Keratinocyte (primary cell): ENCODE measurements around the gene GAL3ST2. TPM values are rescaled to one million over a fixed set of nuclear protein-coding genes. Genes with fewer than 3 reads are reported as not detected.

Experiments
- DNase-seq: peaks from one replicate; pipeline ENCODE4 v3.0.0-alpha.2; 2011; ENCODE audit warnings: low read depth, missing footprints, low spot score
- FAIRE-seq: peaks from 2 replicates; lab custom pipeline; 2011; peaks lifted over from hg19 to GRCh38; lab: Jason Lieb, UNC
- H2AFZ ChIP-seq: 2 replicates; pipeline ENCODE4 v1.6.0; 2012; ENCODE audit warnings: low read length, control low read depth, inconsistent platforms; ENCODE audit not compliant: control insufficient read depth
- H3K27ac ChIP-seq: 2 replicates; pipeline ENCODE4 v1.5.1; 2011; ENCODE audit warnings: low read length; ENCODE audit not compliant: control insufficient read depth, insufficient read depth
- H3K27me3 ChIP-seq: 3 replicates; pipeline ENCODE4 v1.6.0; 2011; ENCODE audit warnings: low read length; ENCODE audit not compliant: control insufficient read depth, insufficient read depth; ENCODE audit errors: extremely low read depth
- H3K36me3 ChIP-seq, 2 experiments: 2 replicates in 1 of 2; 3 replicates in 1 of 2; pipeline ENCODE4 v1.5.1; 2011; ENCODE audit warnings: low read length in 2 of 2, mild to moderate bottlenecking in 1 of 2; ENCODE audit not compliant: control insufficient read depth in 2 of 2, insufficient read depth in 2 of 2; ENCODE audit errors: extremely low read depth in 1 of 2
- H3K4me1 ChIP-seq: 3 replicates; pipeline ENCODE4 v1.5.1; 2011; ENCODE audit warnings: low read length; ENCODE audit not compliant: control insufficient read depth, insufficient read depth; ENCODE audit errors: extremely low read depth
- H3K4me2 ChIP-seq: 3 replicates; pipeline ENCODE4 v1.6.0; 2011; ENCODE audit warnings: low read depth, low read length; ENCODE audit not compliant: control insufficient read depth, insufficient read depth; ENCODE audit errors: extremely low read depth
- H3K4me3 ChIP-seq, 3 experiments: fragments of 200-600 bp in 1 of 3; sonication (generic) in 1 of 3; 2 replicates in 2 of 3; 3 replicates in 1 of 3; pipeline ENCODE4 v1.5.1; 2011 to 2016; ENCODE audit warnings: low read length in 3 of 3, mild to moderate bottlenecking in 3 of 3, control low read depth in 2 of 3, inconsistent platforms in 1 of 3, low read depth in 1 of 3, mixed read lengths in 1 of 3, mixed run types in 1 of 3, moderate library complexity in 1 of 3; ENCODE audit not compliant: control insufficient read depth in 2 of 3, insufficient read depth in 2 of 3; ENCODE audit errors: extremely low read depth in 1 of 3
- H3K79me2 ChIP-seq: 2 replicates; pipeline ENCODE4 v1.6.0; 2012; ENCODE audit warnings: low read length; ENCODE audit not compliant: control insufficient read depth, insufficient read depth
- H3K9ac ChIP-seq: 3 replicates; pipeline ENCODE4 v1.6.0; 2011; ENCODE audit warnings: low read length; ENCODE audit not compliant: control insufficient read depth, insufficient read depth; ENCODE audit errors: extremely low read depth
- H3K9me1 ChIP-seq: 3 replicates; pipeline ENCODE4 v1.6.0; 2011; ENCODE audit warnings: low read length; ENCODE audit not compliant: control insufficient read depth, insufficient read depth; ENCODE audit errors: extremely low read depth
- H3K9me3 ChIP-seq: 2 replicates; pipeline ENCODE4 v1.5.1; 2012; ENCODE audit warnings: low read depth, low read length; ENCODE audit not compliant: control insufficient read depth
- H4K20me1 ChIP-seq: 3 replicates; pipeline ENCODE4 v1.6.0; 2011; ENCODE audit warnings: low read length; ENCODE audit not compliant: control insufficient read depth, insufficient read depth; ENCODE audit errors: extremely low read depth
- EZH2 ChIP-seq: IDR thresholded peaks from one replicate; pipeline ENCODE4 v1.6.1; 2012; ENCODE audit warnings: inconsistent platforms, mild to moderate bottlenecking, low read length, moderate library complexity
- dilution Hi-C: fragments of 300-500 bp; cut with MboI; formaldehyde crosslinking; loops from one replicate; pipeline ENCODE4 v1.7.0; 2020; ENCODE audit warnings: low sequenced_read_pairs; ENCODE audit not compliant: extremely low pct_ligation_motif_present
- polyA plus RNA-seq, 5 experiments: library from polyadenylated mRNA; depleted of rRNA in 3 of 5; stranded (reverse) in 3 of 5; stranded (forward) in 1 of 5; unstranded in 1 of 5; fragments of >200 nt; gene quantifications; 1 replicate in 1 of 5; 2 replicates in 3 of 5; 3 replicates in 1 of 5; pipeline versions ENCODE4 v1.2.1 to v1.2.3, GENCODE V29; 2011 to 2012; ENCODE audit warnings: missing spikeins in 2 of 5, low read depth in 1 of 5, low replicate concordance in 1 of 5
- TF ChIP-seq, protein P1 (sequence below), 3 experiments: IDR thresholded peaks in 1 of 3; conservative IDR thresholded peaks in 1 of 3; optimal IDR thresholded peaks in 1 of 3; 2 replicates in 2 of 3; 3 replicates in 1 of 3; pipeline versions ENCODE3 to v1.5.1; 2011; ENCODE audit warnings: low read length in 3 of 3, mild to moderate bottlenecking in 3 of 3, moderate library complexity in 2 of 3, control low read depth in 1 of 3, inconsistent platforms in 1 of 3; ENCODE audit not compliant: insufficient read depth in 2 of 3; ENCODE audit errors: extremely low read depth in 1 of 3

The GAL3ST2 gene
- polyA plus RNA-seq, 1 donor (not counting 4 experiments of a cell fraction or from before 2014, with no cell fraction given) = not detected

DNA sequence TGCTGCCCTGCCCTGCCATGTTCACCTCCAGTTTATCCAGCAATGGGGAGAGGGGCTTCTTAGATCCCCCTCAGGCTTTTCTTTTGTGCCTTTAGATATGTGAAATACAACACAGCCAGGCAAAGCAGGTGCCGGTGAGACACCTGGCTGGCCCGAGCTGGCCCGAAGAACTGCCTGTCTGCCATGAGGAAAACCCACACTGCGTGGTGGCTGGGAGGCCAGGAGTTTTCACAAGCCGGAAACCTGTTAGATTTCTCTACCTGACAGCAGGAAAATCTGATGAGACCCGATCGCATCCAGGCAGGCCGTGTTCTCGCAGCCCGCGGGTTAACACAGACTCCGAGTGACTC lies 5.7 kb upstream of the GAL3ST2 start:
- FAIRE-seq (no peak), DNase-seq (no peak)
- Histone ChIP-seq H3K27ac (no peak overlapping the region), H3K36me3 (no peaks in the 10 kb centered on the region), H3K4me1 (peaks cover 8% of the 10 kb centered on the region), H4K20me1 (no peaks in the 10 kb centered on the region), H2AFZ (no peak overlapping the region), H3K79me2 (no peaks in the 10 kb centered on the region), H3K9ac (no peak overlapping the region), H3K4me2 (no peak overlapping the region), H3K27me3 (peaks cover 36% of the 10 kb centered on the region), H3K9me1 (no peaks in the 10 kb centered on the region), H3K4me3 (no peak overlapping the region), H3K9me3 (no peaks in the 10 kb centered on the region)
- TF ChIP-seq EZH2 = no peak
- TF ChIP-seq, protein P1, sequence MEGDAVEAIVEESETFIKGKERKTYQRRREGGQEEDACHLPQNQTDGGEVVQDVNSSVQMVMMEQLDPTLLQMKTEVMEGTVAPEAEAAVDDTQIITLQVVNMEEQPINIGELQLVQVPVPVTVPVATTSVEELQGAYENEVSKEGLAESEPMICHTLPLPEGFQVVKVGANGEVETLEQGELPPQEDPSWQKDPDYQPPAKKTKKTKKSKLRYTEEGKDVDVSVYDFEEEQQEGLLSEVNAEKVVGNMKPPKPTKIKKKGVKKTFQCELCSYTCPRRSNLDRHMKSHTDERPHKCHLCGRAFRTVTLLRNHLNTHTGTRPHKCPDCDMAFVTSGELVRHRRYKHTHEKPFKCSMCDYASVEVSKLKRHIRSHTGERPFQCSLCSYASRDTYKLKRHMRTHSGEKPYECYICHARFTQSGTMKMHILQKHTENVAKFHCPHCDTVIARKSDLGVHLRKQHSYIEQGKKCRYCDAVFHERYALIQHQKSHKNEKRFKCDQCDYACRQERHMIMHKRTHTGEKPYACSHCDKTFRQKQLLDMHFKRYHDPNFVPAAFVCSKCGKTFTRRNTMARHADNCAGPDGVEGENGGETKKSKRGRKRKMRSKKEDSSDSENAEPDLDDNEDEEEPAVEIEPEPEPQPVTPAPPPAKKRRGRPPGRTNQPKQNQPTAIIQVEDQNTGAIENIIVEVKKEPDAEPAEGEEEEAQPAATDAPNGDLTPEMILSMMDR (optimal IDR thresholded peaks at IDR 0.05 in 1 of 3, IDR thresholded peaks at IDR 0.05 in 1 of 3, conservative IDR thresholded peaks at IDR 0.05 in 1 of 3; ENCODE audit: extremely low read depth in 1 of 3, insufficient read depth in 2 of 3, low read length in 3 of 3) = no peak
- dilution Hi-C loops = no loop called here

DNA sequence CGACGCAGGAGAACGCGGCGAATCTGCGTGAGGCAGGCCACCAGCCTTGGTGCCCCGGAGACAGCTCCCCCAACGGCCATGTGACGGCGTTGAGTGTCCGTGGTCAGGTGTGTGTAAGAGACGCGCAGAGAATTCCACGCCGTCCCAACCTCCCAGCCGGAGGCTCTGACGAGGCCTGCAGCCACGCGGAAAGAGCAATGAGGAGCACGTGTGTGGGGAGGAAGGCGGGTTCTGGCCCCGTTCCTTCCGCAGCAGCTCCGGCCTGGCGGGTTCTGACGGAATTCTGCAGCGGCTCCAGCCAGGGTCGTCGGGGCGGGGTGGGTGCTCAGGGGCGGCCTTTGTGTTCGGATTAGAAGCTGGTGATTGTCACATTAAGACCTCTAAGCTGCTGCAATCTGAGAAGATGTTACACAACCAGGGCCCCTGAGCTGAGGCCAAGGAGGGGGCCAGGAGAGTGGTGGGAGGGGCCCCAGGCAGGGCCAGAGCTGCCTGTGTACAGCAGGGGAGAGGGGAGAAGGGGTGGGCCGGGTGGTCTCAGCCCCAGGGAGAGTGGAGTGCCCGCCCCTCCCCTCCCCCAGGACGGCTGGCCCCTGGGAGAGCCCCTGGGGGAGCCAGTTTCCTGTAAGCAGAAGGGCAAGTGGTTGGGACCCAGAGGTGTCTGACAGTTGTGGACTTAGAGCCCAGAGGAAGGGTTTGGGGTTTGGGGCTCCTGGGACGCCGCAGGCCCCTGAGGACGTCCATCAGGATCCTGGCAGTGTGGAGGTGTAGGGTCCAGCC lies 5.1 kb upstream of the GAL3ST2 start:
- no peak overlapping the region for H2AFZ ChIP-seq
- FAIRE-seq = no peak
- no peak for DNase-seq

More for the DNA sequence above, 5.1 kb upstream of the GAL3ST2 start:
- TF ChIP-seq EZH2 = no peak
- TF ChIP-seq, protein P1 (optimal IDR thresholded peaks at IDR 0.05 in 1 of 3, IDR thresholded peaks at IDR 0.05 in 1 of 3, conservative IDR thresholded peaks at IDR 0.05 in 1 of 3; ENCODE audit: extremely low read depth in 1 of 3, insufficient read depth in 2 of 3, low read length in 3 of 3) = no peak
- no peak overlapping the region for H3K4me3 ChIP-seq
- no peaks in the 10 kb centered on the region for H3K9me3 ChIP-seq
- H3K36me3 ChIP-seq = no peaks in the 10 kb centered on the region
- H3K79me2 ChIP-seq = no peaks in the 10 kb centered on the region
- no peak overlapping the region for H3K9ac ChIP-seq
- H3K4me1 ChIP-seq = peaks cover 8% of the 10 kb centered on the region
- H4K20me1 ChIP-seq = no peaks in the 10 kb centered on the region
- dilution Hi-C loops = no loop called here
- no peak overlapping the region for H3K27ac ChIP-seq
- H3K9me1 ChIP-seq = no peaks in the 10 kb centered on the region
- H3K27me3 ChIP-seq = peaks cover 42% of the 10 kb centered on the region
- H3K4me2 ChIP-seq = no peak overlapping the region
